H9 (cell line): ENCODE measurements around the gene LMCD1. TPM values are rescaled to one million over a fixed set of nuclear protein-coding genes. Genes with fewer than 3 reads are reported as not detected.

Experiments used
- DNase-seq: peaks from one replicate; pipeline ENCODE4 v3.0.0-alpha.2; 2017
- H2AFZ ChIP-seq: one replicate; pipeline ENCODE4 v1.6.1; 2013; ENCODE audit warnings: mild to moderate bottlenecking, low read length, control low read depth, moderate library complexity
- H2AK5ac ChIP-seq: 2 replicates; pipeline ENCODE4 v1.6.1; 2013; ENCODE audit warnings: low read length, control low read depth, mixed read lengths; ENCODE audit not compliant: insufficient read length
- H2BK120ac ChIP-seq: one replicate; pipeline ENCODE4 v1.6.1; 2013; ENCODE audit warnings: low read depth, mild to moderate bottlenecking, low read length, control low read depth, inconsistent platforms; ENCODE audit not compliant: poor library complexity, severe bottlenecking
- H2BK12ac ChIP-seq: 2 replicates; pipeline ENCODE4 v1.6.1; 2013; ENCODE audit warnings: low read length, control low read depth, mixed read lengths, low read depth; ENCODE audit not compliant: insufficient read length
- H2BK15ac ChIP-seq: 2 replicates; pipeline ENCODE4 v1.6.1; 2013; ENCODE audit warnings: low read depth, low read length, control low read depth
- H2BK20ac ChIP-seq: one replicate; pipeline ENCODE4 v1.6.1; 2013; ENCODE audit warnings: low read depth, mild to moderate bottlenecking, low read length, control low read depth, inconsistent platforms; ENCODE audit not compliant: poor library complexity, severe bottlenecking
- H2BK5ac ChIP-seq: 2 replicates; pipeline ENCODE4 v1.6.1; 2013; ENCODE audit warnings: low read length, control low read depth, mixed read lengths; ENCODE audit not compliant: insufficient read length
- H3K14ac ChIP-seq: 2 replicates; pipeline ENCODE4 v1.6.1; 2013; ENCODE audit warnings: low read length, control low read depth; ENCODE audit not compliant: insufficient read depth
- H3K18ac ChIP-seq: 2 replicates; pipeline ENCODE4 v1.6.1; 2013; ENCODE audit warnings: low read depth, mild to moderate bottlenecking, mixed read lengths, low read length, control low read depth; ENCODE audit not compliant: insufficient read length
- H3K23ac ChIP-seq: 2 replicates; pipeline ENCODE4 v1.6.1; 2013; ENCODE audit warnings: low read length, control low read depth, mixed read lengths, low read depth; ENCODE audit not compliant: insufficient read length
- H3K23me2 ChIP-seq: 2 replicates; pipeline ENCODE4 v1.6.1; 2013; ENCODE audit warnings: low read depth, mild to moderate bottlenecking, mixed read lengths, low read length, control low read depth; ENCODE audit not compliant: insufficient read length, poor library complexity, severe bottlenecking
- H3K27ac ChIP-seq: 2 replicates; pipeline ENCODE4 v1.5.1; 2013; ENCODE audit warnings: low read length, control low read depth, mixed read lengths, low read depth; ENCODE audit not compliant: insufficient read length
- H3K27me3 ChIP-seq: 2 replicates; pipeline ENCODE4 v1.6.1; 2013; ENCODE audit warnings: low read length, control low read depth, inconsistent platforms; ENCODE audit not compliant: insufficient read depth
- H3K4ac ChIP-seq: 2 replicates; pipeline ENCODE4 v1.6.1; 2013; ENCODE audit warnings: low read depth, mild to moderate bottlenecking, control low read depth, inconsistent platforms, low read length, moderate library complexity
- H3K4me1 ChIP-seq: 2 replicates; pipeline ENCODE4 v1.6.1; 2013; ENCODE audit warnings: low read length, control low read depth, inconsistent platforms; ENCODE audit not compliant: insufficient read depth
- H3K4me2 ChIP-seq: 2 replicates; pipeline ENCODE4 v1.6.1; 2013; ENCODE audit warnings: low read length, control low read depth, mixed read lengths; ENCODE audit not compliant: insufficient read length, insufficient read depth
- H3K56ac ChIP-seq: 2 replicates; pipeline ENCODE4 v1.6.1; 2013; ENCODE audit warnings: low read depth, mild to moderate bottlenecking, mixed read lengths, low read length, control low read depth; ENCODE audit not compliant: insufficient read length
- H3K79me1 ChIP-seq: 2 replicates; pipeline ENCODE4 v1.6.1; 2013; ENCODE audit warnings: low read depth, mild to moderate bottlenecking, moderate library complexity, low read length, control low read depth, inconsistent platforms; ENCODE audit not compliant: insufficient read depth, poor library complexity, severe bottlenecking
- H3K79me2 ChIP-seq: 2 replicates; pipeline ENCODE4 v1.6.1; 2013; ENCODE audit warnings: low read length, control low read depth, inconsistent platforms; ENCODE audit not compliant: insufficient read depth
- H3K9ac ChIP-seq: 2 replicates; pipeline ENCODE4 v1.6.1; 2013; ENCODE audit warnings: low read length, control low read depth, mixed read lengths; ENCODE audit not compliant: insufficient read length; ENCODE audit errors: extremely low read depth
- H3K9me3 ChIP-seq: one replicate; pipeline ENCODE4 v1.6.1; 2013; ENCODE audit warnings: low read depth, low read length, inconsistent platforms; ENCODE audit not compliant: control insufficient read depth
- H3T11ph ChIP-seq: one replicate; pipeline ENCODE4 v1.6.1; 2013; ENCODE audit warnings: mild to moderate bottlenecking, low read length, control low read depth, inconsistent platforms
- H4K20me1 ChIP-seq: one replicate; pipeline ENCODE4 v1.6.1; 2013; ENCODE audit not compliant: control insufficient read depth, insufficient read length, insufficient read depth
- H4K5ac ChIP-seq: 2 replicates; pipeline ENCODE4 v1.6.1; 2013; ENCODE audit warnings: low read depth, mild to moderate bottlenecking, mixed read lengths, low read length, control low read depth; ENCODE audit not compliant: insufficient read length
- H4K8ac ChIP-seq: replicated peaks from 2 replicates; pipeline ENCODE4 v1.6.1; 2013; ENCODE audit warnings: low read length, control low read depth, mixed read lengths, low read depth; ENCODE audit not compliant: insufficient read length
- H4K91ac ChIP-seq: 2 replicates; pipeline ENCODE4 v1.6.1; 2013; ENCODE audit warnings: low read depth, mild to moderate bottlenecking, moderate library complexity, mixed read lengths, low read length, control low read depth; ENCODE audit not compliant: insufficient read length
- H3K27ac Mint-ChIP-seq, 3 experiments: 2 replicates in 2 of 3; 3 replicates in 1 of 3; pipeline ENCODE4 v1.8.0; 2020 to 2021; ENCODE audit warnings: mixed read lengths in 3 of 3, mild to moderate bottlenecking in 1 of 3, moderate library complexity in 1 of 3
- H3K27me3 Mint-ChIP-seq: 2 replicates; pipeline ENCODE4 v1.8.0; 2021; ENCODE audit warnings: low read depth, mild to moderate bottlenecking, moderate library complexity, mixed read lengths
- H3K36me3 Mint-ChIP-seq, 3 experiments: 2 replicates in 2 of 3; 3 replicates in 1 of 3; pipeline ENCODE4 v1.8.0; 2020 to 2021; ENCODE audit warnings: low read depth in 3 of 3, mixed read lengths in 3 of 3; ENCODE audit not compliant: insufficient read depth in 1 of 3
- H3K4me1 Mint-ChIP-seq, 2 experiments: 2 replicates each; pipeline ENCODE4 v1.8.0; 2020; ENCODE audit warnings: mixed read lengths in 2 of 2
- H3K4me3 Mint-ChIP-seq, 2 experiments: 2 replicates in 1 of 2; 3 replicates in 1 of 2; pipeline ENCODE4 v1.8.0; 2020 to 2021; ENCODE audit warnings: mild to moderate bottlenecking in 2 of 2, mixed read lengths in 2 of 2, moderate library complexity in 1 of 2
- H3K9me3 Mint-ChIP-seq, 2 experiments: 2 replicates in 1 of 2; 3 replicates in 1 of 2; pipeline ENCODE4 v1.8.0; 2020; ENCODE audit warnings: mild to moderate bottlenecking in 2 of 2, mixed read lengths in 2 of 2, moderate library complexity in 1 of 2
- CTCF ChIP-seq: fragments of 200-600 bp; sonication (generic); conservative IDR thresholded peaks from 3 replicates; pipeline ENCODE4 v1.8.0; 2021; ENCODE audit warnings: antibody characterized with exemption, mild to moderate bottlenecking
- WGBS: extraction: QIAGEN DNeasy Blood & Tissue Kit; methylation state at CpG from one replicate; pipeline ENCODE4 v1.1.7; 2013; ENCODE audit warnings: missing lambda C conversion rate, low lambda C conversion rate, mixed read lengths; ENCODE audit not compliant: insufficient read length; ENCODE audit errors: extremely low coverage; 5-methylcytosine and 5-hydroxymethylcytosine counted together
- total RNA-seq: library from RNA; stranded (reverse); gene quantifications from 2 replicates; pipeline ENCODE4 v1.2.1, GENCODE V29; 2021

The LMCD1 gene
- total RNA-seq, 1 experiment from 2014 or later: 19.2 TPM

- Histone ChIP-seq H3K27me3 (no peaks in the 10 kb centered on the region), H2AK5ac (no peak overlapping the region), H4K5ac (no peak overlapping the region), H3K27ac (no peak overlapping the region), H3K9me3 (no peaks in the 10 kb centered on the region), H2BK120ac (no peak overlapping the region), H3K56ac (no peak overlapping the region), H3K23me2 (no peaks in the 10 kb centered on the region), H3K4me1 (no peaks in the 10 kb centered on the region), H3K18ac (no peak overlapping the region), H3K4ac (no peak overlapping the region), H2BK5ac (no peak overlapping the region), H2BK15ac (no peak overlapping the region), H3K14ac (no peak overlapping the region), H2AFZ (no peak overlapping the region), H2BK20ac (no peak overlapping the region), H3K4me2 (no peak overlapping the region), H4K91ac (no peak overlapping the region), H3T11ph (no peak overlapping the region), H4K20me1 (no peaks in the 10 kb centered on the region), H3K23ac (no peak overlapping the region), H3K79me1 (no peaks in the 10 kb centered on the region), H4K8ac (no peak overlapping the region), H2BK12ac (no peak overlapping the region), H3K79me2 (no peaks in the 10 kb centered on the region), H3K9ac (no peak overlapping the region)
- DNase-seq: no peak
- H3K27me3 Mint-ChIP-seq: no peaks in the 10 kb centered on the region
- no peak overlapping the region for H3K4me3 Mint-ChIP-seq
- WGBS: no CpG with 5 or more reads among the region's 3 CpGs
- H3K4me1 Mint-ChIP-seq: peaks cover 8 to 12% of the 10 kb centered on the region in 2 experiments
- H3K9me3 Mint-ChIP-seq: peaks cover 7 to 11% of the 10 kb centered on the region in 2 experiments; a peak in 3 of 5 replicates
- no peak overlapping the region for H3K27ac Mint-ChIP-seq
- TF ChIP-seq CTCF: no peak
- H3K36me3 Mint-ChIP-seq: peaks cover 5 to 24% (median 16%) of the 10 kb centered on the region in 3 experiments; a peak in 5 of 7 replicates
These were observed 20.9 kb upstream of the LMCD1 start for GRCh38 chr3:8480699-8481098.
